GM12878 (cell line): Measurements from ENCODE around the gene LIF. TPM values are rescaled to one million over a fixed set of nuclear protein-coding genes. Genes with fewer than 3 reads are reported as not detected.

Experiments
- ATAC-seq: fragments of 200-7000 bp; cut with Tn5 transposase; 3 replicates; pipeline ENCODE4 v1.9.1; 2020; ENCODE audit warnings: mild to moderate bottlenecking, moderate library complexity
- BruUV-seq: library from RNA; stranded (reverse); fragments of 400-500 nt; replicated peaks from 2 replicates; lab custom pipeline; 2021; lab: Mats Ljungman, UMichigan
- CTCF ChIA-PET: fragments of 300-600 bp; sonication (Branson Sonifier 250); formaldehyde crosslinking; extraction: SDS; loops from one replicate; lab custom pipeline; 2021; ENCODE audit warnings: inconsistent platforms; lab: Yijun Ruan, JAX
- POLR2A ChIA-PET: fragments of 350-600 bp; formaldehyde crosslinking; extraction: SDS; loops from one replicate; lab custom pipeline; 2021; ENCODE audit warnings: inconsistent platforms; lab: Charles Lee
- RAD21 ChIA-PET: fragments of 300-600 bp; sonication (Branson Sonifier 250); formaldehyde crosslinking; loops from one replicate; lab custom pipeline; 2023; ENCODE audit warnings: antibody characterized with exemption; ENCODE audit not compliant: unreplicated experiment; lab: Charles Lee
- SMC1A ChIA-PET: fragments of 300-600 bp; sonication (Branson Sonifier 250); formaldehyde crosslinking; loops from one replicate; lab custom pipeline; 2023; ENCODE audit not compliant: unreplicated experiment, uncharacterized antibody; lab: Charles Lee
- DNase-seq: peaks from one replicate; pipeline ENCODE4 v3.0.0-alpha.2; 2011; ENCODE audit warnings: low read depth, low spot score
- FAIRE-seq: peaks from 3 replicates; lab custom pipeline; 2011; peaks lifted over from hg19 to GRCh38; lab: Jason Lieb, UNC
- H2AFZ ChIP-seq: 2 replicates; pipeline ENCODE4 v1.6.0; 2011; ENCODE audit warnings: low read depth, low read length, control low read depth; ENCODE audit not compliant: control insufficient read depth
- H3K27ac ChIP-seq: 2 replicates; pipeline ENCODE4 v1.5.1; 2011; ENCODE audit warnings: control low read depth; ENCODE audit not compliant: control insufficient read depth, insufficient read depth
- H3K27me3 ChIP-seq, 2 experiments: replicated peaks in 1 of 2; 2 replicates each; pipeline versions ENCODE4 v1.6.0 to v1.6.1; 2011; ENCODE audit warnings: low read length in 1 of 2; ENCODE audit not compliant: control insufficient read depth in 2 of 2, insufficient read depth in 2 of 2
- H3K36me3 ChIP-seq, 2 experiments: 2 replicates each; pipeline ENCODE4 v1.5.1; 2011; ENCODE audit warnings: low read length in 1 of 2; ENCODE audit not compliant: control insufficient read depth in 2 of 2, insufficient read depth in 2 of 2
- H3K4me1 ChIP-seq: 2 replicates; pipeline ENCODE4 v1.6.1; 2011; ENCODE audit warnings: mild to moderate bottlenecking, low read length, moderate library complexity, mixed read lengths; ENCODE audit not compliant: control insufficient read depth, insufficient read depth
- H3K4me2 ChIP-seq: 2 replicates; pipeline ENCODE4 v1.6.0; 2011; ENCODE audit warnings: control low read depth; ENCODE audit not compliant: control insufficient read depth, insufficient read depth
- H3K4me3 ChIP-seq: fragments of 200-600 bp; sonication (generic); 2 replicates; pipeline ENCODE4 v1.5.1; 2016
- H3K79me2 ChIP-seq: 2 replicates; pipeline ENCODE4 v1.6.0; 2011; ENCODE audit warnings: low read length; ENCODE audit not compliant: control insufficient read depth, insufficient read depth
- H3K9ac ChIP-seq: 2 replicates; pipeline ENCODE4 v1.8.0; 2011; ENCODE audit warnings: low read length, control low read depth, mixed read lengths; ENCODE audit not compliant: control insufficient read depth, insufficient read depth
- H3K9me3 ChIP-seq: replicated peaks from 3 replicates; pipeline ENCODE4 v1.5.1; 2011; ENCODE audit warnings: mild to moderate bottlenecking, low read length; ENCODE audit not compliant: control insufficient read depth, insufficient read depth
- H4K20me1 ChIP-seq: 2 replicates; pipeline ENCODE4 v1.6.0; 2011; ENCODE audit not compliant: control insufficient read depth, insufficient read depth
- BRCA1 ChIP-seq: IDR thresholded peaks from 2 replicates; pipeline ENCODE4 v1.6.1; 2011; ENCODE audit warnings: low read depth, low read length, improper control_type of control experiment
- ETV6 ChIP-seq, 2 experiments: fragments of 450-650 bp in 1 of 2; IDR thresholded peaks in 1 of 2; conservative IDR thresholded peaks in 1 of 2; 2 replicates each; pipeline ENCODE4 v1.6.1; 2014; ENCODE audit warnings: antibody characterized with exemption in 1 of 2, borderline replicate concordance in 1 of 2, low read depth in 1 of 2, mild to moderate bottlenecking in 1 of 2, moderate library complexity in 1 of 2
- HDAC6 ChIP-seq: fragments of 200-600 bp; sonication (generic); IDR thresholded peaks from one replicate; pipeline ENCODE4 v1.8.0; 2017; ENCODE audit warnings: antibody characterized with exemption; ENCODE audit not compliant: unreplicated experiment
- KDM1A ChIP-seq: fragments of 200-600 bp; sonication (generic); IDR thresholded peaks from 2 replicates; pipeline ENCODE4 v1.6.1; 2016; ENCODE audit warnings: borderline replicate concordance
- ZNF217 ChIP-seq: fragments of 450-650 bp; IDR thresholded peaks from 2 replicates; pipeline ENCODE4 v1.6.1; 2017; ENCODE audit warnings: antibody characterized with exemption, mild to moderate bottlenecking
- WGBS: methylation state at CpG from one replicate; pipeline ENCODE4 v1.1.6; 2016; ENCODE audit warnings: low lambda C conversion rate; ENCODE audit not compliant: insufficient replicate concordance, insufficient coverage; ENCODE audit errors: missing lambda C conversion rate; 5-methylcytosine and 5-hydroxymethylcytosine counted together
- in situ Hi-C: fragments of 300-500 bp; cut with MboI; formaldehyde crosslinking; loops from 9 replicates; pipeline ENCODE4 v1.14.3; 2018; ENCODE audit warnings: mixed read lengths
- intact Hi-C: fragments of 100-400 bp; cut with micrococcal nuclease; formaldehyde crosslinking; loops from one replicate; pipeline ENCODE4 v1.14.2; 2022; ENCODE audit not compliant: unreplicated experiment
- polyA plus RNA-seq, 11 experiments: library from polyadenylated mRNA; depleted of rRNA in 4 of 11; unstranded in 6 of 11; stranded (reverse) in 5 of 11; fragments of >200 nt; fragmentation: Nextera tagmentation in 4 of 11; fragmentation: Illumina TruSeq in 1 of 11; extraction: Ambion mirVana in 4 of 11; extraction: Trizol in 1 of 11; gene quantifications; 1 replicate in 1 of 11; 2 replicates in 10 of 11; pipeline versions ENCODE4 v1.2.1 to v1.2.3, GENCODE V29; 2011 to 2016; ENCODE audit warnings: inconsistent platforms in 2 of 11, missing spikeins in 2 of 11, low read depth in 1 of 11
- total RNA-seq, 4 experiments: library from RNA; depleted of rRNA in 3 of 4; stranded (reverse); fragments of >200 nt in 3 of 4; fragmentation: Illumina TruSeq in 1 of 4; extraction: Trizol in 1 of 4; gene quantifications; 2 replicates each; pipeline versions ENCODE4 v1.2.1 to v1.2.3, GENCODE V29; 2013 to 2021

Gene LIF
- total and polyA plus RNA-seq, 10 of the 15 experiments (the other 5 are each of a cell fraction or from before 2014, with no cell fraction given) = 0.05 to 3.4 (median 0.97) TPM

DNA sequence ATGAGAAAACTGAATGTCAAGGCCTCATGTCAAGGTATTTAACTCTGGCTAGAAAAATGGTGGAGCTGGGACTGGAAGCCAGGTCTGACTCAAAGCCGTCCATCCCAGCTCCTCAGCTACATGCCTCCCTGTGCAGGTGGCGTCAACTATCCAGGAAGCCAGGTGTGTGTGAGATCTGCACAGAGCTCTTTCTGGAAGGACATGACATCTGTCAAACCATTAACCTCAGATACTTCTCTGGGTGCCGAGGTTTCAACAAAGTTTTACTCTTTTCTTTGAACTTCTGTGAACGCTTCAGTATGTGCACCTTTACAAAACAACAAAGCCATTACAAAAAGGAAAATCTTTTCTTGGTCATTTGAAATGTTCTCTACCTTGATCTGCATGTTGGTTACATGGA is 49.8 kb upstream of the LIF start:
- SMC1A ChIA-PET = interaction anchor here (0.5 to 1.2 kb wide), 3 partner anchors 9 to 93 kb away, joined by 3 to 5 read pairs (median 3); partner anchors contain the start of gene TBC1D10A
- no peak for ATAC-seq
- RAD21 ChIA-PET = interaction anchor here (1.4 kb wide), 1 partner anchor 31 kb away, joined by 4 read pairs; the partner anchor contains the start of gene TBC1D10A

DNA sequence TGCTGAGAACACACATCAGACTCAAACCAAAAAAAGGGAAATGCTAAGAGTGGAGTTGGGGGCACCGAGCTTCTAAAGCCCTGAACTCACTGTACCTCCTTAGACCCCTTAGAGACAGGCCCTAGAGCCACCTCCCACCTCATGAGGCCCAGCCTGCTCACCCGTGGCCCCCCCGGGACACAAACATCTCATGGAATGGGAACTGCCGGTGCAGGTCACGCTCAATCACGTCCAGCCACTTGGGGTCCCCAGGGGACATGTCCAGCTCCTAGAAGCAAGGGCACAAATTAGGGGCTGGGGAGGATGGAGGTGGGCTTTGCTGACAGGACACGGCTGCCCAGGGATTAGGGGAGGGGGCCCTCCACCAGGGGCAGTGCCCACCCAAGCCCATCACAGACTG is 49.0 kb upstream of the LIF start:
- DNase-seq (no peak), FAIRE-seq (no peak), ATAC-seq (no peak)
- in situ Hi-C loops = no loop called here
- RAD21 ChIA-PET = interaction anchor here (1.4 kb wide), 1 partner anchor 31 kb away, joined by 4 read pairs; the partner anchor contains the start of gene TBC1D10A
- H3K9me3 ChIP-seq = no peaks in the 10 kb centered on the region
- H3K27ac ChIP-seq = no peak overlapping the region
- peaks cover 8% of the 10 kb centered on the region for H3K4me1 ChIP-seq
- POLR2A ChIA-PET = no interaction called here
- intact Hi-C loops = no loop called here
- H2AFZ ChIP-seq = no peak overlapping the region
- no peaks in the 10 kb centered on the region for H3K79me2 ChIP-seq
- H4K20me1 ChIP-seq = no peaks in the 10 kb centered on the region
- SMC1A ChIA-PET = interaction anchor here (0.9 to 1.2 kb wide), 2 partner anchors 8 to 32 kb away, joined by 3 to 5 read pairs; partner anchors contain the start of gene TBC1D10A
- H3K4me3 ChIP-seq = no peak overlapping the region
- TF ChIP-seq KDM1A (no peak), HDAC6 (no peak), ETV6 (conservative IDR thresholded peaks at IDR 0.05 in 1 of 2, IDR thresholded peaks at IDR 0.05 in 1 of 2; ENCODE audit: borderline replicate concordance in 1 of 2, low read depth in 1 of 2) (no peak)
- TF ChIP-seq, all 136 proteins: peak for 0
- 73% methylated on average over 7 of the region's 7 CpGs for WGBS
- H3K4me2 ChIP-seq = no peak overlapping the region
- BruUV-seq = no TSS peak
- no peaks in the 10 kb centered on the region for H3K27me3 ChIP-seq
- CTCF ChIA-PET = interaction anchor here (0.8 to 1.4 kb wide), 2 partner anchors 8 to 191 kb away, joined by 3 to 7 read pairs; no protein-coding TSS in a partner anchor
- peaks cover 15 to 43% of the 10 kb centered on the region in 2 experiments; a peak in 3 of 4 replicates for H3K36me3 ChIP-seq
- no peak overlapping the region for H3K9ac ChIP-seq

More for the DNA sequence above, 49.8 kb upstream of the LIF start:
- DNase-seq (no peak), FAIRE-seq (no peak)
- peaks cover under 1% of the 10 kb centered on the region; the same call in 1 of the 2 replicates for H3K4me1 ChIP-seq
- WGBS = 98% methylated on average over 4 of the region's 4 CpGs
- no peak overlapping the region for H3K4me3 ChIP-seq
- no peaks in the 10 kb centered on the region for H3K9me3 ChIP-seq
- no peak overlapping the region for H3K4me2 ChIP-seq
- in situ Hi-C loops = no loop called here
- H4K20me1 ChIP-seq = no peaks in the 10 kb centered on the region
- no TSS peak for BruUV-seq
- H3K27me3 ChIP-seq = no peaks in the 10 kb centered on the region
- CTCF ChIA-PET = interaction anchor here (0.8 to 1.4 kb wide), 2 partner anchors 9 to 192 kb away, joined by 3 to 7 read pairs; no protein-coding TSS in a partner anchor
- intact Hi-C loops = no loop called here
- POLR2A ChIA-PET = no interaction called here
- H3K9ac ChIP-seq = no peak overlapping the region
- peaks cover 15 to 42% of the 10 kb centered on the region in 2 experiments; a peak in 3 of 4 replicates for H3K36me3 ChIP-seq
- no peak overlapping the region for H3K27ac ChIP-seq
- TF ChIP-seq HDAC6 (no peak), ZNF217 (no peak), BRCA1 (no peak)
- H3K79me2 ChIP-seq = no peaks in the 10 kb centered on the region
- no peak overlapping the region for H2AFZ ChIP-seq
